T47D (cell line): ENCODE data around the gene PXMP4.

Source experiments
- DNase-seq, 2 experiments: peaks; one replicate each; pipeline versions ENCODE4 v3.0.0 to v3.0.0-alpha.2; 2011 to 2012; ENCODE audit warnings: low read depth in 1 of 2, low spot score in 1 of 2
- JUND ChIP-seq: IDR thresholded peaks from 2 replicates; pipeline ENCODE4 v1.6.1; 2012; ENCODE audit warnings: low read depth
- in situ Hi-C: cut with HindIII; loops from 2 replicates; pipeline ENCODE4 v1.10.0; 2016; ENCODE audit warnings: low sequenced_read_pairs, low pct_unique_long_range_greater_than_20kb

PXMP4 gene

DNA sequence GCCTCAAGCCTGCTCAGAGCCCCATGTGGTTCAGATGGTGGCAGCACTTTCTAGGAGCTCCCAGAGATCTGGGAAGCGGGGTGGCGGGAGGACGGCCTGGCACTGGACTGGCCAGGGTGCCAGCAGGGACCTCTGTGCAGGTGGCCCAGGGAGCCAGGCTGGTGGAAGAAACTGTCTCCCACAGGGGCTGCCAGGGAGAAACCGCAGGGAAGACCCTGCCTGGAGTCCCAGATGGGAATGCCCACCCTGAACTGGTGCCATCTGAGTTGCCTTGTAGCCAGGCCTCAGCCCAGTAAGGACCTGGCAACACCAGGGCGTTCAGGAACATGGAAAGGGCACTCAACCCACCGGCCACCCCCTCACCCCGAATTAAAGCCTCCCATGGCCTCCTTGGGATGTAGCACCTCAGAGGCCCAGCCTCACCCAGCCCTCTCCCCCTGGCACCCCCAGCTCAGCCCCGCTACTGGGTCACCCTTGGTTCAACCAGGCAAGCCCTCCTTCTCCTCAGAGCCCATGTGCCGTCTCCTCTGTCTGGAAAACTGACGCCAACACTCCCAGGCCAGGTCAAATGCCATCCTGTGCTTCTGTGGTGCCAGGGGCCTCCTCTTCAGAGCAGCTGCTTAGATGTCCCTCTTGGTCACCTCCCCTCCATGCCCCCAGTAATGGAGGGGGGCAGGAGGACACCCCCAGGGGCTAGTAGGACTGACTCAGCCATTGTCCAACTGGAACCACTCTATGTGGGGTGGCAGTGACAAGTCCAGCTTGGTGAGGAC is 63.9 kb downstream of the PXMP4 start:
- DNase-seq: no peak
- no peak for TF ChIP-seq JUND
- in situ Hi-C loops: no loop called here

- DNase-seq: no peak
- in situ Hi-C loops: no loop called here
- TF ChIP-seq JUND: no peak
These were observed 64.9 kb downstream of the PXMP4 start for GRCh38 chr20:33655164-33655563.

DNA sequence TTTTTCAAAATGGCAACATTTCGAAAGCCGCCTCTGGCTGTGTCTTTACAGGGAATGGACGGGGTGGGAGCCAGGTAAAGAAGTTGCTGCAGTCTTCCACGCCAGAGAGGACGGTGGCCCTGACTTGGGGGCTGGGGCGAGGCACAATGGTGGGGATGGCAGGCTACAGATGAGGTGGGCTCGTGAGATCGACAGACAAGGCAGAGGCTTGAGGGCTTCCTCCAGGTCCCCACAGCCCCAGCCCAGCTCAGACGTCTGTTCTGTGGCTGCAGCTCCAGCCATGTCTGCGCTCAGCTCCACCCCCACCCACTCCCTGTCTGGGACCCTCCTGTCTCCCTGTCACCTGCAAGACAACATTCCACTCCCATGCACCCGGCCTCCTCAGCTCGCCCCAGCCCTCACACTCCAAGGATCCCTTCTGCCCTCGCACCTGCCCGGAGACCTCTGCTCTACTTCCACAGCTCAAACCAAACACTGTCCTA is 65.4 kb downstream of the PXMP4 start:
- in situ Hi-C loops: no loop called here
- no peak for TF ChIP-seq JUND
- DNase-seq: no peak

DNA sequence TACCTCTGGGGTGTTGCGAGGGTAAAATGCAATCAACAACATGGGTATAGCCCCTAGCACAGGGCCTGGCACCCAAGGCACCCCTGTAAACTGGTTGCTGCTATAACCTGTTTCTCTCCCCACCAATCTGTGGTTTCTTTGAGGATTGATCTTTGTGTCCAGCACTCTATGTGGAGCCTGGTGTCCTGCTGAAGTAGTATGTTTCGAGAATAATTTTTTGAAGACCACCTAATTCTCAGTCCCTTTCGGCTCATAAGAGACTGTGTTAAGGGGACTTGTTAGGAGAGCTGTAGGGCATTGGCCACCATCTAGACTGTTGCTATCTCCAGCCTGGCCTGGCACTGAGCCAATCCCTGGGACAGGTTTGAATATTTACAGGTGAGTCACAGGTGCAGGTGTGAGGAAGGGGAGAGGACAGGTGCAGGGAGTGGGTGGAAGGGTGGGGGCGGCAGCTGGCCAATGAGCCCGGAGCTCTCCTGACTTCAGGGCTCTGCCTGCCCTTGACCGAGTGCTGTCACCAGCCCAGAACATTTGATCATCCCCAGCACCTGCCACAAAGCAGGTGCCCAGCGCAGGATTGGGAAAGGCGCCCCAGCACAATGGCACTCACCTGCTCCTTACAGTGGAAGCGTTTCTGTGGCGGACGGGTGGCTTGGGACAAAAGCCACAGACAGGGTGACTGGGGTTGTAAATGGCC is 66.1 kb downstream of the PXMP4 start:
- no peak for TF ChIP-seq JUND
- DNase-seq: peak in 1 of 2 experiments; percentile 77
- in situ Hi-C loops: no loop called here

GRCh38 chr20:33653218-33653899 is 66.8 kb downstream of the PXMP4 start:
- DNase-seq: peak in 1 of 2 experiments; percentile 80
- no peak for TF ChIP-seq JUND
- in situ Hi-C loops: no loop called here
